ENCODE measurements around the gene ARAP1.

DNA sequence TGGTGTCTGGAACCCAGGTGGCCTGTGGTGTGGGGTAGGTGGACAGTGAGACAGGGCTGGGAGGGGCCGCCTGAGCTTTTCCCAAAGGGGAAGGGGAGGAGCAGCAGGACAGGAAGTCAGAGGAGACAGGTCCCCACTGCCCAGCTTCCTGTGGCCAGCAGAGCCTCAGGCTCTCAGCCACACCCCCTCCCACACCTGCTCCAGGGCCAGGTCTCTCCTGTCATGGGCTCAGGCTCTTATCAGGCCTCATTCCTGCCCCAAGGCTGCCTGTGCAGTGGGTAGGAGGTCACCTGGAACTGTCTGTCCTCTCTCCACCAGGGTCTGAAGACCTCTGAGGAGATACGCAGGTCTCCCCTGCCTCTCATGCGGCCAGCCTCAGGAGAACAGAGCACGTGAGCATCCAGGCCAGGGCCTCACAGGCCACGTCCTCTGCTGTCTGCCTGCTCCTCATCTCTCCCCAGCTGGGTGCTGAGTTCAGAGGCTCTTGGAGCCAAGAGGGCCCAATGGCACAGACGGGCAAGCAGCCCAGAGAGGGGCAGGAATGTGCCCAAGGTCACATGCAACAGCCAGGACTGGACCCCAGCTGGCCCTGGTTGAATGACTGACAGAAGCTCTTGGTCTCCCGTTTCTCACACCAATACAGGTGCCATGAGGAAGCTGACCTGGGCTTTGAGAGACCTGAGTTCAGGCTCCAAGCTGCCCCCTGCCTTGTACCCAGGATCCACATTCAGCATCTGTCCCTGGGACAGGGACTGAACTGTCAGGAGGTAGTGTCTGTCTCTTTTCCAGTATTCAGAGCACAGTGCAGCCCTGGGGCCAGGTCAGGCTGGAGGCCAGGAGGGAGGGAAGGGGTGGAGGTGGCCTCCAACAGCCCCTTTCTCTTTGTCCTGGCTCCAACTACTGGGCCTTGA lies 24.9 kb upstream of the ARAP1 start:
- no peak for TF ChIP-seq GABPA (IDR thresholded peaks at IDR 0.05; ENCODE audit: low read depth)
- TF ChIP-seq, protein P1, sequence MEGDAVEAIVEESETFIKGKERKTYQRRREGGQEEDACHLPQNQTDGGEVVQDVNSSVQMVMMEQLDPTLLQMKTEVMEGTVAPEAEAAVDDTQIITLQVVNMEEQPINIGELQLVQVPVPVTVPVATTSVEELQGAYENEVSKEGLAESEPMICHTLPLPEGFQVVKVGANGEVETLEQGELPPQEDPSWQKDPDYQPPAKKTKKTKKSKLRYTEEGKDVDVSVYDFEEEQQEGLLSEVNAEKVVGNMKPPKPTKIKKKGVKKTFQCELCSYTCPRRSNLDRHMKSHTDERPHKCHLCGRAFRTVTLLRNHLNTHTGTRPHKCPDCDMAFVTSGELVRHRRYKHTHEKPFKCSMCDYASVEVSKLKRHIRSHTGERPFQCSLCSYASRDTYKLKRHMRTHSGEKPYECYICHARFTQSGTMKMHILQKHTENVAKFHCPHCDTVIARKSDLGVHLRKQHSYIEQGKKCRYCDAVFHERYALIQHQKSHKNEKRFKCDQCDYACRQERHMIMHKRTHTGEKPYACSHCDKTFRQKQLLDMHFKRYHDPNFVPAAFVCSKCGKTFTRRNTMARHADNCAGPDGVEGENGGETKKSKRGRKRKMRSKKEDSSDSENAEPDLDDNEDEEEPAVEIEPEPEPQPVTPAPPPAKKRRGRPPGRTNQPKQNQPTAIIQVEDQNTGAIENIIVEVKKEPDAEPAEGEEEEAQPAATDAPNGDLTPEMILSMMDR (IDR thresholded peaks at IDR 0.05; ENCODE audit: insufficient read depth, low read length), result no peak
- TF ChIP-seq, protein P2, sequence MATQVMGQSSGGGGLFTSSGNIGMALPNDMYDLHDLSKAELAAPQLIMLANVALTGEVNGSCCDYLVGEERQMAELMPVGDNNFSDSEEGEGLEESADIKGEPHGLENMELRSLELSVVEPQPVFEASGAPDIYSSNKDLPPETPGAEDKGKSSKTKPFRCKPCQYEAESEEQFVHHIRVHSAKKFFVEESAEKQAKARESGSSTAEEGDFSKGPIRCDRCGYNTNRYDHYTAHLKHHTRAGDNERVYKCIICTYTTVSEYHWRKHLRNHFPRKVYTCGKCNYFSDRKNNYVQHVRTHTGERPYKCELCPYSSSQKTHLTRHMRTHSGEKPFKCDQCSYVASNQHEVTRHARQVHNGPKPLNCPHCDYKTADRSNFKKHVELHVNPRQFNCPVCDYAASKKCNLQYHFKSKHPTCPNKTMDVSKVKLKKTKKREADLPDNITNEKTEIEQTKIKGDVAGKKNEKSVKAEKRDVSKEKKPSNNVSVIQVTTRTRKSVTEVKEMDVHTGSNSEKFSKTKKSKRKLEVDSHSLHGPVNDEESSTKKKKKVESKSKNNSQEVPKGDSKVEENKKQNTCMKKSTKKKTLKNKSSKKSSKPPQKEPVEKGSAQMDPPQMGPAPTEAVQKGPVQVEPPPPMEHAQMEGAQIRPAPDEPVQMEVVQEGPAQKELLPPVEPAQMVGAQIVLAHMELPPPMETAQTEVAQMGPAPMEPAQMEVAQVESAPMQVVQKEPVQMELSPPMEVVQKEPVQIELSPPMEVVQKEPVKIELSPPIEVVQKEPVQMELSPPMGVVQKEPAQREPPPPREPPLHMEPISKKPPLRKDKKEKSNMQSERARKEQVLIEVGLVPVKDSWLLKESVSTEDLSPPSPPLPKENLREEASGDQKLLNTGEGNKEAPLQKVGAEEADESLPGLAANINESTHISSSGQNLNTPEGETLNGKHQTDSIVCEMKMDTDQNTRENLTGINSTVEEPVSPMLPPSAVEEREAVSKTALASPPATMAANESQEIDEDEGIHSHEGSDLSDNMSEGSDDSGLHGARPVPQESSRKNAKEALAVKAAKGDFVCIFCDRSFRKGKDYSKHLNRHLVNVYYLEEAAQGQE (IDR thresholded peaks at IDR 0.05; ENCODE audit: insufficient replicate concordance, low read depth), result no peak
- TF ChIP-seq POLR2AphosphoS5 (IDR thresholded peaks at IDR 0.05; ENCODE audit: low read depth), result no peak
- TF ChIP-seq SPI1 (IDR thresholded peaks at IDR 0.05; ENCODE audit: borderline replicate concordance, low read depth), result no peak
